GM19240 (cell line): ENCODE measurements around the gene NHSL1.

Experiments used
- DNase-seq: peaks from one replicate; pipeline ENCODE4 v3.0.0; 2011; ENCODE audit warnings: low spot score; ENCODE audit not compliant: insufficient read length

Gene NHSL1

DNA sequence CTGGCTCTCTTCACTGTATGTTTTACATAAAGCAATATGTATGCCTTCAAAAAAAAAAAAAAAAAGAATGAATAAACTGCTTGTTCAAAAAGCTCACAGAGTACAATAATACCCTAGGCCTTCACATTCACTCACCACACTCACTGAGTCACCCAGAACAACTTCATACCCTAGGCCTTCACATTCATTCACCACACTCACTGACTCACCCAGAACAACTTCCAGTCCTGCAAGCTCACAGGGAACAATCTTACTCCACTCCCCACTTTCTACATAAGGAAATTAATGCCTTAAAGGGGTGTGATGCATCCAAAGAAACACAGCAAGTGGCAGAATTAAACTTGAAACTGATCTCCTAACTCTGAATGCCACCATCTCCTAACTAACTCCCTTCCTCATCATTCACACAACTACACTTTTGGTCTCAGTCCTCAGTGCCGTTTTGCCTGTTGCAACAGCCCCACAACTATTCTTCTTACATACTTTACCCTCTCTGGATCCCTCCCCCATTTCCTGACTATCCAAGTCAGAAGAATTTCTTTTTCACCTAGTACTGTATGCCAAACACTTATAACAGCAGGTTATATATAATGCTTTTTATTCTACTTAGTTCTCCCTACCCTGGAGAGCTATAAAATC, 34.2 kb downstream of the NHSL1 start:
- no peak for DNase-seq

DNA sequence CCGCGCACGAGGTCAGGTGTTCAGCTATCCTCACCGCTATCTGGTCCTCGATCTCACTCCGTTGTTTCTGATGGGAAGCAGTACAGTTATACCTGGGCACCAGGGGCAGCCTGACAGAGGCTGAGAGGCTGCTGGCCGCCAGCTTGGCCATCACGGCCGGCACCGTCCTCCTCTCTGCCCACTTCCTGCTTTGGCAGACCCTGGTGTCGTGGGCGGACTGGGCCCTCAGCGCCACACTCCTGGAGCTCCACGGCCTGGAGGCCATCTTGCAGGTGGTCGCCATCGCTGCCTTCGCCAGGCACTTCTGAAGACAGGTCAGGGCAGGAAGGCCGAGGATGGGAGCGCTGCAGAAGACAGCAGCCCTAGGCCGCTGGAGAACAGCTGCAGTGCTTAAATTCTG, 35.2 kb downstream of the NHSL1 start:
- no peak for DNase-seq

- no peak for DNase-seq
Measured at GRCh38 chr6:138461647-138462046, 37.6 kb downstream of the NHSL1 start.

DNA sequence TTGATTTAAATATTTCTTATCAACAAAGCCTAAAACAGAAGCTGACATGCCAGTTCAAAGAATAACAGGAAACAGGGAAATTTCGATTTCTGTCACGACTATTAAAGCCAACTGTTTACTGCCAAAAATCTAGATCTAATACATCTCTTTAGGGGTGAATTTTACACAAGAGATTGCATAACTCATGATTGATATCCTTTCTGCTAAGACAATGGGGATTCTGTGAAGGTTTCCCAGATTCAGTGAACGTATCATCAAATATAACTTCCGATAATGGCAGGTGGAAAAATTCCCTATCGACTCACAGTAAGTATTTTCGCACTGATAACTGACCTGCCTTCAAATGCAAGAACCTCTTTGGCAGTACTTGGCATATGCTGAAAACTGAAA, 42.9 kb downstream of the NHSL1 start:
- no peak for DNase-seq

- no peak for DNase-seq
Measured at GRCh38 chr6:138455746-138456400, 43.4 kb downstream of the NHSL1 start.

GRCh38 chr6:138454981-138455706, 44.1 kb downstream of the NHSL1 start:
- no peak for DNase-seq

DNA sequence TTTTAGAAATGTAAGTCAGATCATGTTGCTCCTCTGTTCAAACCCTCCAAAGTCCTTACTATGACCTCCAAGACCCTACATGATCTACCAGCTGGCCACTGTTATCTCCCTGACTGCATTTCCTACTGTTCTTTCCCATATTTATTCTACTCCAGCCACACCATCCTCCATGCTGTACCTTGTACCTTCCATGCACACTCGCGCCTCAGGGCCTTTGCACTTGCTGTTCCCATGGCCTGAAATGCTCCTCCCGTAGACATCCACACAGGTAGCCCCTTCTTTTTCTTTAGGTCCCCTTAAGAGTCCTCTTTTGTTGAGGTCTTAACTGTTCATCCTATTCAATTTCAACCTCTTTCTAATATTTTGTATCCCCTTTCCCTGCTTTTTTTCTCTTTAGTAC, 48.3 kb downstream of the NHSL1 start:
- no peak for DNase-seq

- no peak for DNase-seq
Measured at GRCh38 chr6:138450445-138450844, 48.8 kb downstream of the NHSL1 start.

- DNase-seq: no peak
Measured at GRCh38 chr6:138446821-138447220, 52.5 kb downstream of the NHSL1 start.

- DNase-seq: no peak
Measured at GRCh38 chr6:138443979-138444378, 55.3 kb downstream of the NHSL1 start.

DNA sequence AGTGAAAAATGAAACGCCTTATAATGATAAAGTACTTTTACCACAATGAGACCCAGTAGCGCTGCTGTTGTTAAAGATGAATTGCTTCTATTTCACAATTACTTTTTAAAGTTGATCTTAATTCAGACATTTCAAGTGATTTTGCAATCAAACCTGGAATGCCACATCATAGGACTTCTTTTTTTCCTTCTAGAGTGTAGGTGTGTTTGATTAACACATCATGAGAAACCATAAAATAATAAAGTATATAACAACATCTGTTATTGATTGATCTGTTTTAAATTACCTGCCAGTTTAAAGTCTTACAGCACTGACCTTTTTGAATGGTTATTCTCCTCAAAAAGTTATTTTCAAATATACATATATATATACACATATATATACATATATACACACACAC, 56.6 kb downstream of the NHSL1 start:
- DNase-seq: no peak

DNA sequence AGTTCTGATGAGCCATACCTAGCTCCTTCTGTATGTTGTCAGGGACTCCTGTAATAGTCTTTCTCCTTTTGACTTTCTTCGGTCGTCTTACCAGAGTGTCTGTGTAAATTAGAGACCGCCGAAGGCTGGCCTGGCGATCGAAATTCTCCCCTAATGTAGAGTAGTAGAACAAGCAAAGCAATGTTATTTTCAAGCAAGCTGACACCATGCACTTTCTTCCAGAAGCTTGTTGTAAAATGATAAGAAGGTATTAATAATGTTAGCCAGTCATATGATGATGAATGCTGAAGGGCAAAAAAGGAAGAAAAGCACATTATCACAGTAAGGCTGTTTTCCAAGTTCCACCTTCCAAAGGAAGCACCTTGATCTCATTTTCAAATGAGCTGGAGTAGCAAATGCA, 57.3 kb downstream of the NHSL1 start:
- DNase-seq: no peak

- DNase-seq: no peak
Measured at GRCh38 chr6:138440758-138441357, 58.4 kb downstream of the NHSL1 start.

- DNase-seq: no peak
Measured at GRCh38 chr6:138440296-138440695, 59.0 kb downstream of the NHSL1 start.

DNA sequence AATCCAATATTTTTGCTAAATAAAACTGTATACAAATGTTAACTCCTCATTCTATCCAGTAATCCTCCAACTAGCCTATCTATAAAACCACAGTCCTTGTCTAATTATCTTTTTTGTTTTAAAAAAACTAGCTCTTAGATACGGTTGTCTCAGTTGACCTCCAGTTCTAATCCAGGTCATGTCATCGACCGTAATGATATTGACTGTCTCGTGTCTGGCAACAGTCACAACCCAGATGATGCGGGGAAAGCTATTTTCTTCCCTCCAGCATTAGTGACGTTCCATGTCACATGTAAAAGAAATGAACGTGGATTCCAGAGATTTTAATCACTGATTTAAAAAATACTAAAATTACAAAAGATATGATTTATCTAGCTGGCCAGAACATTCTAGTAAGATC, 59.7 kb downstream of the NHSL1 start:
- no peak for DNase-seq

GRCh38 chr6:138434925-138435324, 64.4 kb downstream of the NHSL1 start:
- DNase-seq: no peak

GRCh38 chr6:138434096-138434495, 65.2 kb downstream of the NHSL1 start:
- DNase-seq: no peak

- DNase-seq: no peak
Measured at GRCh38 chr6:138432063-138432356, 67.3 kb downstream of the NHSL1 start.

- no peak for DNase-seq
Measured at GRCh38 chr6:138431256-138432062, 67.8 kb downstream of the NHSL1 start.

- no peak for DNase-seq
Measured at GRCh38 chr6:138430361-138431145, 68.7 kb downstream of the NHSL1 start.

GRCh38 chr6:138429761-138430160, 69.5 kb downstream of the NHSL1 start:
- DNase-seq: no peak
